Measurements from ENCODE around the gene KDM2B.

The KDM2B gene

GRCh38 chr12:121530600-121531355 lies 50.0 kb downstream of the KDM2B start:
- Mint-ChIP-seq H3K27ac (peak overlapping the region; percentile 80), H3K4me1 (peaks cover 54% of the 10 kb centered on the region), H3K36me3 (peaks cover 3% of the 10 kb centered on the region), H3K9me3 (no peaks in the 10 kb centered on the region), H3K27me3 (no peaks in the 10 kb centered on the region), H3K4me3 (peak overlapping the region; percentile 37)

DNA sequence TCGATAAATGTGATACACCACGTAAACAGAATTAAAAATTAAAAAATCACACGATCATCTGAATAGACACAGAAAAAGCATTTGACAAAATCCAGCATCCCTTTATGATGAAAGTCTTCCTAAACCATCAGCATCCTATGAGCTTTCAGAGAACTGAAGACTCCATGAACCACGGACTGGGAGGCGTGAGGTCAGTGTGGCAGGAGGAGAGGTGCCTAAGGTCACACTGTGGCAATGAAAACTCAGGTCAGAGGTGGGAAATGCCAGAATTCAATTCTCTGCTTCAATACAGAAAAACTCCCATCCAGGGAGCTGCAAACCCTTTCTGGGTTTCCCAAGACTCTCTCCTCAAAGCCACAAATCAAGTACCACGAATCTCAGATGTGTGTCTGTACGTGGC lies 51.6 kb downstream of the KDM2B start:
- H3K36me3 Mint-ChIP-seq, result peaks cover 3% of the 10 kb centered on the region
- H3K27ac Mint-ChIP-seq, result no peak overlapping the region
- no peak overlapping the region for H3K4me3 Mint-ChIP-seq
- H3K27me3 Mint-ChIP-seq, result no peaks in the 10 kb centered on the region
- peaks cover 39% of the 10 kb centered on the region for H3K4me1 Mint-ChIP-seq
- no peaks in the 10 kb centered on the region for H3K9me3 Mint-ChIP-seq

GRCh38 chr12:121525411-121525810 lies 55.4 kb downstream of the KDM2B start:
- no peaks in the 10 kb centered on the region for H3K9me3 Mint-ChIP-seq
- no peak overlapping the region for H3K4me3 Mint-ChIP-seq
- H3K27me3 Mint-ChIP-seq, result no peaks in the 10 kb centered on the region
- H3K36me3 Mint-ChIP-seq, result peaks cover 2% of the 10 kb centered on the region
- H3K4me1 Mint-ChIP-seq, result peaks cover 8% of the 10 kb centered on the region
- H3K27ac Mint-ChIP-seq, result no peak overlapping the region

- H3K4me3 Mint-ChIP-seq, result no peak overlapping the region
These were observed 56.5 kb downstream of the KDM2B start for GRCh38 chr12:121524196-121524916.

GRCh38 chr12:121523741-121524140 lies 57.1 kb downstream of the KDM2B start:
- Mint-ChIP-seq H3K27me3 (no peaks in the 10 kb centered on the region), H3K4me1 (peaks cover 1% of the 10 kb centered on the region), H3K27ac (no peak overlapping the region), H3K36me3 (peaks cover 2% of the 10 kb centered on the region), H3K9me3 (no peaks in the 10 kb centered on the region), H3K4me3 (no peak overlapping the region)

More at GRCh38 chr12:121524196-121524916, 56.5 kb downstream of the KDM2B start:
- H3K9me3 Mint-ChIP-seq, result no peaks in the 10 kb centered on the region
- H3K36me3 Mint-ChIP-seq, result peaks cover 2% of the 10 kb centered on the region
- peaks cover 6% of the 10 kb centered on the region for H3K4me1 Mint-ChIP-seq
- no peak overlapping the region for H3K27ac Mint-ChIP-seq
- H3K27me3 Mint-ChIP-seq, result no peaks in the 10 kb centered on the region

DNA sequence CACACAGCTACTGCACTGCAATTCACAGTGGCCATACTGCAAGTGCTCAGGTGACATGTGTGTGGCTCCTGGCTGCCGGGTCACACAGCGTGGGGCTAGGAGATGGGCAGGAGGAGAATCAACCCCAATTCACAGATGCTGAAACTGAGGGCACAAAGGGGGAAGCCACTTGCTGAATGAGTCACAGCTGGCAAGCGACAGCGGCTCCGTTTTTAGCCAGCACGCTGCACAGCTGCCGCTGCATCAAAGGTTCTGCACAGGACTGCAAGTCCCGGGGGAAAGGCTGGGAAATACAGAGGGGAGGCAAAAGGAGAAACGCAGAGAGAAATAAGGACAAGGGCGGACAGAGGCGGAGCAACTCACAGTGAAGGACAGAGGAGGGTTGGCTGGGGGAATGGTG lies 57.9 kb downstream of the KDM2B start:
- Mint-ChIP-seq H3K4me3 (no peak overlapping the region), H3K9me3 (no peaks in the 10 kb centered on the region), H3K4me1 (no peaks in the 10 kb centered on the region), H3K27me3 (no peaks in the 10 kb centered on the region), H3K27ac (no peak overlapping the region), H3K36me3 (peaks cover 2% of the 10 kb centered on the region)

GRCh38 chr12:121520586-121521086 lies 60.2 kb downstream of the KDM2B start:
- Mint-ChIP-seq H3K27ac (no peak overlapping the region), H3K27me3 (no peaks in the 10 kb centered on the region), H3K36me3 (peaks cover 2% of the 10 kb centered on the region), H3K4me1 (peaks cover 2% of the 10 kb centered on the region), H3K4me3 (no peak overlapping the region), H3K9me3 (no peaks in the 10 kb centered on the region)

- peaks cover 2% of the 10 kb centered on the region for H3K36me3 Mint-ChIP-seq
- H3K4me1 Mint-ChIP-seq, result peaks cover 5% of the 10 kb centered on the region
- H3K4me3 Mint-ChIP-seq, result no peak overlapping the region
- H3K27ac Mint-ChIP-seq, result no peak overlapping the region
- no peaks in the 10 kb centered on the region for H3K27me3 Mint-ChIP-seq
- H3K9me3 Mint-ChIP-seq, result no peaks in the 10 kb centered on the region
These were observed 60.7 kb downstream of the KDM2B start for GRCh38 chr12:121520119-121520518.

- no peaks in the 10 kb centered on the region for H3K27me3 Mint-ChIP-seq
These were observed 61.6 kb downstream of the KDM2B start for GRCh38 chr12:121519227-121519626.

DNA sequence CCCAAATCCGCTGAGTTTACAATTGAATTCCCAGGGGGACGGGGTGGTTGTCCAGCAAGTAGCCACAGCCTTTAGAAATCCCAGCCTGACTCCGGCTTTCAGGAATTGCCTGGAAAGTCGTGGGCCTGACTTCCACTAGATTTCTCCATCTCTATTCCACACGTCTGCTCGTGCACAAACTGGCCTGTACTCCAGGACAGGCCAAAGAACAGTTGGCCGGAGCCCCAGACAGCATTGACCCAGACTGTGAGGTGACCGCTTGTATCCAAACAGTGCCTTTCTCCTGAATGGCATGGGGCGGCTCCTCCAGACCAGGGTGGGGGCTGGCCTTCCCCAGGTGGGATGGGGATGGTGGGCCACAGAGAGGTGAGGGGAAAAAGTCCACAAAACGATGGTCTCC lies 62.2 kb downstream of the KDM2B start:
- Mint-ChIP-seq H3K36me3 (no peaks in the 10 kb centered on the region), H3K4me1 (peaks cover 10% of the 10 kb centered on the region), H3K27me3 (no peaks in the 10 kb centered on the region), H3K27ac (no peak overlapping the region), H3K4me3 (no peak overlapping the region), H3K9me3 (no peaks in the 10 kb centered on the region)

More at GRCh38 chr12:121519227-121519626, 61.6 kb downstream of the KDM2B start:
- Mint-ChIP-seq H3K27ac (no peak overlapping the region), H3K4me3 (no peak overlapping the region), H3K9me3 (no peaks in the 10 kb centered on the region), H3K36me3 (peaks cover 2% of the 10 kb centered on the region), H3K4me1 (peaks cover 7% of the 10 kb centered on the region)

DNA sequence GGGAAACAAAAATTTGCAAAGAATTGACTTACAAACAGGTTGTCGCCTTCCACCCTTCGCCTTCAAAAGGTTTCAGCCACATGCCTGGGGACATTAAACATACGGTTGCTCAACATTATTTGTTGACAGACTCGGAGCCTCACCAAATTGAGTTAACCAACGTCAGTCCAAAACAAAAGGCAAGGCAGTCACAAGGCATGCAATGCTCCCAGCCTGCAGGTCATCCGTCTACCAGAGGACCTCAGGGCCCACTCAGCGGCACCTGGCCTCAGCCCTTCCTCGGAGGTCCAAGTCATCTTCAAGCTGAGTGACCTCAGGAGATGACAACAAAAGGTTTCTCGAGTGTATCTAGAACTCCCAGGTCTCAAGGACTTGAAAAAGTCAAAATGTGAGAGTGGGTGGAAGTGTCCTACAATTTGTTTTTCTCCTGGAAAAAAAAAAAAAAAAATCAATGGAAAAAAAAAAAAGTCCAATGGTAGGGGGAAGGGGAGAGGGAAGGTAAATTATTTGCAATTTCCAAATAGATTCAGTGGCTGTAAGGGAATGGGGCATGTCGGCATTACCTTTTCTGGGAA lies 64.3 kb downstream of the KDM2B start:
- peaks cover 10% of the 10 kb centered on the region for H3K4me1 Mint-ChIP-seq
- H3K27ac Mint-ChIP-seq, result no peak overlapping the region
- no peaks in the 10 kb centered on the region for H3K27me3 Mint-ChIP-seq
- H3K4me3 Mint-ChIP-seq, result no peak overlapping the region
- no peaks in the 10 kb centered on the region for H3K9me3 Mint-ChIP-seq
- peaks cover 2% of the 10 kb centered on the region for H3K36me3 Mint-ChIP-seq

- H3K9me3 Mint-ChIP-seq, result no peaks in the 10 kb centered on the region
- no peak overlapping the region for H3K4me3 Mint-ChIP-seq
- H3K36me3 Mint-ChIP-seq, result peaks cover 2% of the 10 kb centered on the region
These were observed 65.2 kb downstream of the KDM2B start for GRCh38 chr12:121515615-121516014.

GRCh38 chr12:121514184-121514742 lies 66.6 kb downstream of the KDM2B start:
- no peak overlapping the region for H3K4me3 Mint-ChIP-seq
- H3K27ac Mint-ChIP-seq, result peak overlapping the region; percentile 74
- no peaks in the 10 kb centered on the region for H3K9me3 Mint-ChIP-seq
- H3K4me1 Mint-ChIP-seq, result peaks cover 10% of the 10 kb centered on the region
- no peaks in the 10 kb centered on the region for H3K27me3 Mint-ChIP-seq
- H3K36me3 Mint-ChIP-seq, result peaks cover 4% of the 10 kb centered on the region

More at GRCh38 chr12:121515615-121516014, 65.2 kb downstream of the KDM2B start:
- Mint-ChIP-seq H3K4me1 (peaks cover 10% of the 10 kb centered on the region), H3K27me3 (no peaks in the 10 kb centered on the region), H3K27ac (peak overlapping the region; percentile 9)

- H3K36me3 Mint-ChIP-seq, result peaks cover 4% of the 10 kb centered on the region
- H3K9me3 Mint-ChIP-seq, result no peaks in the 10 kb centered on the region
- H3K27me3 Mint-ChIP-seq, result no peaks in the 10 kb centered on the region
- no peak overlapping the region for H3K27ac Mint-ChIP-seq
- no peak overlapping the region for H3K4me3 Mint-ChIP-seq
- peaks cover 10% of the 10 kb centered on the region for H3K4me1 Mint-ChIP-seq
These were observed 67.2 kb downstream of the KDM2B start for GRCh38 chr12:121513464-121514183.

- H3K27ac Mint-ChIP-seq, result no peak overlapping the region
- H3K9me3 Mint-ChIP-seq, result no peaks in the 10 kb centered on the region
- no peak overlapping the region for H3K4me3 Mint-ChIP-seq
- H3K36me3 Mint-ChIP-seq, result peaks cover 4% of the 10 kb centered on the region
- H3K27me3 Mint-ChIP-seq, result no peaks in the 10 kb centered on the region
- H3K4me1 Mint-ChIP-seq, result peaks cover 10% of the 10 kb centered on the region
These were observed 68.3 kb downstream of the KDM2B start for GRCh38 chr12:121512561-121512960.

Data from activated naive CD4-positive, alpha-beta T cell treated with anti-CD3 and anti-CD28 coated beads, Interleukin-2, amount 50 U/mL, for 24 hours (primary cell).